Heart right ventricle (tissue), 16 donors: ENCODE data around the gene ARIH2. TPM values are rescaled to one million over a fixed set of nuclear protein-coding genes. Genes with fewer than 3 reads are reported as not detected.

Experiments used
- ATAC-seq, 8 donors: fragments of 200-7000 bp; cut with Tn5 transposase; one replicate each; pipeline ENCODE4 v1.9.1; 2020; ENCODE audit warnings: mild to moderate bottlenecking in 8 of 8, moderate library complexity in 8 of 8, moderate number of reproducible peaks in 1 of 8
- DNase-seq, 2 donors: peaks; one replicate each; pipeline ENCODE4 v3.0.0-alpha.2; 2020
- H3K27ac ChIP-seq, 10 donors: fragments of 200-600 bp; sonication (generic) in 2 of 10; one replicate each; pipeline versions ENCODE4 v1.5.0 to v1.8.0; 2020 to 2022; ENCODE audit warnings: mild to moderate bottlenecking in 3 of 10
- H3K27me3 ChIP-seq, 7 donors: fragments of 200-600 bp; one replicate each; pipeline ENCODE4 v1.8.0; 2021 to 2022; ENCODE audit warnings: mild to moderate bottlenecking in 2 of 7
- H3K36me3 ChIP-seq, 9 donors: fragments of 200-600 bp; sonication (generic) in 1 of 9; one replicate each; pipeline versions ENCODE4 v1.5.0 to v1.8.0; 2020 to 2022; ENCODE audit warnings: mild to moderate bottlenecking in 2 of 9
- H3K4me1 ChIP-seq, 9 donors: fragments of 200-600 bp; sonication (generic) in 1 of 9; one replicate each; pipeline versions ENCODE4 v1.5.0 to v1.8.0; 2020 to 2022; ENCODE audit warnings: mild to moderate bottlenecking in 4 of 9
- H3K4me3 ChIP-seq, 10 donors: fragments of 200-600 bp; sonication (generic) in 2 of 10; one replicate each; pipeline versions ENCODE4 v1.5.0 to v1.8.0; 2020 to 2022; ENCODE audit warnings: mild to moderate bottlenecking in 7 of 10, moderate library complexity in 2 of 10
- H3K9me3 ChIP-seq, 11 donors: fragments of 200-600 bp in 10 of 11; sonication (generic) in 2 of 11; one replicate each; pipeline versions ENCODE4 v1.5.0 to v1.8.0; 2013 to 2022; ENCODE audit warnings: mild to moderate bottlenecking in 2 of 11, control low read depth in 1 of 11, moderate library complexity in 1 of 11
- CTCF ChIP-seq, 9 donors: fragments of 200-600 bp; sonication (generic) in 2 of 9; IDR thresholded peaks; one replicate each; pipeline versions ENCODE4 v1.5.0 to v1.8.0; 2021 to 2022; ENCODE audit warnings: antibody characterized with exemption in 9 of 9, mild to moderate bottlenecking in 5 of 9, moderate library complexity in 1 of 9
- WGBS, 2 donors: extraction: QIAGEN DNeasy Blood & Tissue Kit; methylation state at CpG; one replicate each; pipeline ENCODE4 v1.1.7; 2013; ENCODE audit warnings: inconsistent platforms in 1 of 2; 5-methylcytosine and 5-hydroxymethylcytosine counted together
- intact Hi-C, 10 donors: fragments of 100-400 bp; cut with DNase I; formaldehyde crosslinking; loops; one replicate each; pipeline versions ENCODE4 v1.11.1 to v1.14.2; 2022
- polyA plus RNA-seq, 2 donors: library from polyadenylated mRNA; stranded (reverse); fragments of 200-250 nt; gene quantifications; one replicate each; pipeline ENCODE4 v1.2.3, GENCODE V29; 2013
- total RNA-seq, 10 donors: library from RNA; stranded (reverse); fragmentation: NEBNext Ultra II Directional in 3 of 10; extraction: Animal tissue kit (Norgen Biotek cat#: 25700) in 3 of 10; gene quantifications; one replicate each; pipeline versions ENCODE4 v1.2.1 to v1.2.4, GENCODE V29; 2021 to 2023
- donor health status: Arrhythmogenic right ventricular cardiomyopathy.
- donor health status: ischemic (EF 13 %, LVEDD 7.1; RV severe dilation, severe dysfunction).
- donor health status: healthy with polysubstance abuse.
- donor health status: DM: no; HTN: yes; CAD: no.
- donor health status: DM: no; HTN: no; CAD: no.
- donor health status: ischemic (EF 25% LVEDD 6.9; RV normal size, moderate dysfunction).
- donor health status: ischemic (EF 25% LVEDD 5.7; RV mildly dilated, moderate dysfunction).
- donor health status: healthy.
- donor health status: DM: yes; HTN: yes; CAD: no.
- donor health status: Ischemic cardiomyopathy.
- donor health status: ischemic (EF 35%, LVEDD 5.7; RV mildly dilated, moderate dysfunction).
- donor health status: nonischemic (EF 11% LVEDD 7.7; RV severe dilation, severe dysfunction).
- donor health status: DM: yes; HTN: yes; CAD: no.
- donor health status: PGD.
- donor health status: ischemic (EF 29% LVEDD 5.4; RV normal size, mild dysfunction).
- donor health status: nonischemic (EF 23%, LVEDD 6.1; RV moderate dilation, normal function).

The ARIH2 gene
- total and polyA plus RNA-seq, 12 donors: 41.9 to 177 (median 138) TPM

GRCh38 chr3:48945432-48945831, 26.8 kb downstream of the ARIH2 start:
- no peaks in the 10 kb centered on the region for H3K27me3 ChIP-seq
- intact Hi-C loops: no loop called here
- no peaks in the 10 kb centered on the region for H3K9me3 ChIP-seq
- H3K27ac ChIP-seq: peak overlapping the region in 9 of 10 donors; percentile 1 to 70 (median 36)
- 75 to 85% methylated on average over 2 of the region's 2 CpGs for WGBS, 2 donors
- no peak overlapping the region for H3K4me3 ChIP-seq
- TF ChIP-seq CTCF (IDR thresholded peaks at IDR 0.05): no peak
- DNase-seq (no peak), ATAC-seq (no peak)
- H3K4me1 ChIP-seq: peaks cover 0 to 57% (median 31%) of the 10 kb centered on the region in 9 donors
- H3K36me3 ChIP-seq: peaks cover 0 to 47% (median 0%) of the 10 kb centered on the region in 9 donors

GRCh38 chr3:48945891-48946549, 27.4 kb downstream of the ARIH2 start:
- H3K27ac ChIP-seq: peak overlapping the region in 9 of 10 donors; percentile 5 to 70 (median 36)
- no peak overlapping the region for H3K4me3 ChIP-seq
- H3K27me3 ChIP-seq: no peaks in the 10 kb centered on the region
- H3K9me3 ChIP-seq: no peaks in the 10 kb centered on the region
- H3K4me1 ChIP-seq: peaks cover 0 to 58% (median 31%) of the 10 kb centered on the region in 9 donors
- whole genome bisulfite sequencing, 2 donors: 73% methylated on average over 4 of the region's 4 CpGs
- intact Hi-C loops: no loop called here
- H3K36me3 ChIP-seq: peaks cover 0 to 47% (median 0%) of the 10 kb centered on the region in 9 donors
- no peak for TF ChIP-seq CTCF (IDR thresholded peaks at IDR 0.05)
- DNase-seq (no peak), ATAC-seq (peak in 1 of 8 donors; percentile 19)

- Histone ChIP-seq H3K9me3 (no peaks in the 10 kb centered on the region), H3K27ac (peak overlapping the region; percentile 24 to 83 (median 68)), H3K4me3 (peak overlapping the region in 7 of 10 donors; percentile 5 to 37 (median 21)), H3K27me3 (no peaks in the 10 kb centered on the region), H3K36me3 (peaks cover 0 to 48% (median 11%) of the 10 kb centered on the region in 9 donors), H3K4me1 (peaks cover 0 to 63% (median 32%) of the 10 kb centered on the region in 9 donors)
- peak in 4 of 8 donors; percentile 7 to 27 (median 18) for ATAC-seq
- no peak for TF ChIP-seq CTCF (IDR thresholded peaks at IDR 0.05)
- intact Hi-C loops: no loop called here
- WGBS, 2 donors: 41 to 48% methylated on average over 2 of the region's 2 CpGs
- no peak for DNase-seq
Measured at GRCh38 chr3:48949376-48949717, 30.7 kb downstream of the ARIH2 start.

GRCh38 chr3:48950051-48950450, 31.4 kb downstream of the ARIH2 start:
- peaks cover 0 to 56% (median 28%) of the 10 kb centered on the region in 9 donors for H3K4me1 ChIP-seq
- no peak for TF ChIP-seq CTCF (IDR thresholded peaks at IDR 0.05)
- WGBS, 2 donors: 58 to 70% methylated on average over 1 of the region's 1 CpG
- H3K27me3 ChIP-seq: no peaks in the 10 kb centered on the region
- no peak for DNase-seq
- peak overlapping the region in 5 of 10 donors; percentile 3 to 37 (median 28) for H3K4me3 ChIP-seq
- no peak for ATAC-seq
- H3K36me3 ChIP-seq: peaks cover 0 to 50% (median 13%) of the 10 kb centered on the region in 9 donors
- intact Hi-C loops: no loop called here
- no peaks in the 10 kb centered on the region for H3K9me3 ChIP-seq
- peak overlapping the region in 6 of 10 donors; percentile 10 to 83 (median 74) for H3K27ac ChIP-seq
